ENCODE data around the gene P4HA3. TPM values are rescaled to one million over a fixed set of nuclear protein-coding genes. Genes with fewer than 3 reads are reported as not detected.
A peak's percentile ranks its signal among the peaks of the same experiment; 100 is the strongest.

The P4HA3 gene
- total RNA-seq, 1 donor from 2014 or later, result 0.56 TPM

- H3K27me3 ChIP-seq (ENCODE audit: low read depth), result no peaks in the 10 kb centered on the region
- peak; percentile 34 to 41 for ATAC-seq
- peaks cover 36% of the 10 kb centered on the region for H3K4me1 ChIP-seq
- no peaks in the 10 kb centered on the region for H3K36me3 ChIP-seq
- no peak for DNase-seq
- H3K9me3 ChIP-seq, result peaks cover 8% of the 10 kb centered on the region
- H3K4me3 ChIP-seq, result no peak overlapping the region
- intact Hi-C loops (cut with DNase I), result no loop called here
- no peak overlapping the region for H3K27ac ChIP-seq
- TF ChIP-seq CTCF (IDR thresholded peaks at IDR 0.05), result peak; percentile 60
Measured at GRCh38 chr11:74321487-74322188, 10.2 kb upstream of the P4HA3 start.

- Histone ChIP-seq H3K27ac (no peak overlapping the region), H3K4me1 (peaks cover 26% of the 10 kb centered on the region), H3K36me3 (no peaks in the 10 kb centered on the region), H3K9me3 (peaks cover 18% of the 10 kb centered on the region), H3K27me3 (ENCODE audit: low read depth) (no peaks in the 10 kb centered on the region), H3K4me3 (no peak overlapping the region)
- DNase-seq, result no peak
- intact Hi-C loops (cut with DNase I), result no loop called here
- TF ChIP-seq CTCF (IDR thresholded peaks at IDR 0.05), result no peak
- ATAC-seq, result no peak
Measured at GRCh38 chr11:74320538-74320937, 9.1 kb upstream of the P4HA3 start.

GRCh38 chr11:74319139-74319816 is 7.8 kb upstream of the P4HA3 start:
- no peak overlapping the region for H3K4me3 ChIP-seq
- no peak for ATAC-seq
- intact Hi-C loops (cut with DNase I), result no loop called here
- no peaks in the 10 kb centered on the region for H3K27me3 ChIP-seq (ENCODE audit: low read depth)
- no peaks in the 10 kb centered on the region for H3K36me3 ChIP-seq
- TF ChIP-seq CTCF (IDR thresholded peaks at IDR 0.05), result no peak
- H3K9me3 ChIP-seq, result peaks cover 18% of the 10 kb centered on the region
- no peak for DNase-seq
- H3K27ac ChIP-seq, result no peak overlapping the region
- H3K4me1 ChIP-seq, result peaks cover 23% of the 10 kb centered on the region

GRCh38 chr11:74318241-74318932 is 6.9 kb upstream of the P4HA3 start:
- Histone ChIP-seq H3K27me3 (ENCODE audit: low read depth) (no peaks in the 10 kb centered on the region), H3K27ac (no peak overlapping the region), H3K4me3 (no peak overlapping the region), H3K9me3 (peaks cover 18% of the 10 kb centered on the region), H3K36me3 (no peaks in the 10 kb centered on the region), H3K4me1 (peaks cover 23% of the 10 kb centered on the region)
- ATAC-seq (no peak), DNase-seq (no peak)
- intact Hi-C loops (cut with DNase I), result no loop called here
- TF ChIP-seq CTCF (IDR thresholded peaks at IDR 0.05), result no peak

- TF ChIP-seq CTCF (IDR thresholded peaks at IDR 0.05), result no peak
- DNase-seq (no peak), ATAC-seq (no peak)
- H3K27me3 ChIP-seq (ENCODE audit: low read depth), result no peaks in the 10 kb centered on the region
- no peak overlapping the region for H3K27ac ChIP-seq
- no peak overlapping the region for H3K4me3 ChIP-seq
- intact Hi-C loops (cut with DNase I), result no loop called here
- H3K36me3 ChIP-seq, result no peaks in the 10 kb centered on the region
- H3K4me1 ChIP-seq, result peaks cover 8% of the 10 kb centered on the region
- H3K9me3 ChIP-seq, result peaks cover 18% of the 10 kb centered on the region
Measured at GRCh38 chr11:74316772-74317505, 5.5 kb upstream of the P4HA3 start.

All from lower lobe of right lung (tissue), 2 donors.